Astrocyte of the cerebellum (primary cell): ENCODE results near the gene L1TD1.
"Not testable (repeated sequence)": the region's sequence is repeated elsewhere in the genome, so short reads cannot be mapped to it uniquely, and the experiment has no call there.

ENCODE experiments used
- DNase-seq: peaks from one replicate; pipeline ENCODE4 v3.0.0-alpha.2; 2011; ENCODE audit warnings: low read depth
- H3K4me3 ChIP-seq: 2 replicates; pipeline ENCODE4 v1.5.1; 2011; ENCODE audit warnings: mild to moderate bottlenecking, low read depth, low read length, moderate library complexity
- in situ Hi-C: cut with HindIII; loops from 2 replicates; pipeline ENCODE4 v1.10.0; 2017; ENCODE audit warnings: low sequenced_read_pairs
- TF ChIP-seq, protein P1 (sequence below): IDR thresholded peaks from 2 replicates; pipeline ENCODE4 v1.5.1; 2012; ENCODE audit warnings: low read length, low read depth, moderate library complexity, mild to moderate bottlenecking; ENCODE audit errors: missing control alignments

L1TD1 gene

DNA sequence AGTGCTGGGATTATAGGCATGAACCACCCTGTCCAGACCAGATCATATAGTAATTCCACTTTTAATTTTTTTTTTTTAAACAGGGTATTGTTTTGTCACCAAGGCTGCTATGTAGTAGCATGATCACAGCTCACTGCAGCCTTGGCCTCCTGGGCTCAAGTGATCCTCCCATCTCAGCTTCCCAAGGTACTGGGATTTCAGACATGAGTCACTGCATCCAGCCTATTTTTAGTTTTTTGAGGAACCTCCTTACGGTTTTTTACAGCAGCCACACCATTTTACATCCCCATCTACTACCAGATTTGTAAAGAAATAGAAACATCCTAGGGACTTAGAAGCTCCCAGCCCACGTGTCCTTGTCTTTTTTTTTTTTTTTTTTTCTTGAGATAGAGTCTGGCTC, 24.0 kb downstream of the L1TD1 start:
- in situ Hi-C loops: no loop called here
- no peak overlapping the region for H3K4me3 ChIP-seq
- no peak for DNase-seq
- TF ChIP-seq, protein P1, sequence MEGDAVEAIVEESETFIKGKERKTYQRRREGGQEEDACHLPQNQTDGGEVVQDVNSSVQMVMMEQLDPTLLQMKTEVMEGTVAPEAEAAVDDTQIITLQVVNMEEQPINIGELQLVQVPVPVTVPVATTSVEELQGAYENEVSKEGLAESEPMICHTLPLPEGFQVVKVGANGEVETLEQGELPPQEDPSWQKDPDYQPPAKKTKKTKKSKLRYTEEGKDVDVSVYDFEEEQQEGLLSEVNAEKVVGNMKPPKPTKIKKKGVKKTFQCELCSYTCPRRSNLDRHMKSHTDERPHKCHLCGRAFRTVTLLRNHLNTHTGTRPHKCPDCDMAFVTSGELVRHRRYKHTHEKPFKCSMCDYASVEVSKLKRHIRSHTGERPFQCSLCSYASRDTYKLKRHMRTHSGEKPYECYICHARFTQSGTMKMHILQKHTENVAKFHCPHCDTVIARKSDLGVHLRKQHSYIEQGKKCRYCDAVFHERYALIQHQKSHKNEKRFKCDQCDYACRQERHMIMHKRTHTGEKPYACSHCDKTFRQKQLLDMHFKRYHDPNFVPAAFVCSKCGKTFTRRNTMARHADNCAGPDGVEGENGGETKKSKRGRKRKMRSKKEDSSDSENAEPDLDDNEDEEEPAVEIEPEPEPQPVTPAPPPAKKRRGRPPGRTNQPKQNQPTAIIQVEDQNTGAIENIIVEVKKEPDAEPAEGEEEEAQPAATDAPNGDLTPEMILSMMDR: no peak

DNA sequence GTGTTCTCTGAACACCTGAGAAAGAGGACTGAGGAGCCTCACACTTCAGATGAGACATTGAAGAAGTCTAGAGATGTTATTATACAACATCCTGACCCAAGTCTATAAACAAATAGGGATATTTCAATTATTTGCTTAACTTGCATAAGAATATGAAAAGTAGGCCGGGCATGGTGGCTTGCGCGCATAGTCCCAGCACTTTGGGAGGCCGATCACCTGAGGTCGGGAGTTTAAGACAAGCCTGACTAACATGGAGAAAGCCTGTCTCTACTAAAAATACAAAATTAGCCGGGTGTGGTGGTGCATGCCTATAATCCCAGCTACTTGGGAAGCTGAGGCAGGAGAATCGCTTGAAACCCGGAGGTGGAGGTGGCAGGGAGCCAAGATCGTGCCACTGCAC, 25.8 kb downstream of the L1TD1 start:
- H3K4me3 ChIP-seq, DNase-seq, in situ Hi-C loops: not testable (repeated sequence)

DNA sequence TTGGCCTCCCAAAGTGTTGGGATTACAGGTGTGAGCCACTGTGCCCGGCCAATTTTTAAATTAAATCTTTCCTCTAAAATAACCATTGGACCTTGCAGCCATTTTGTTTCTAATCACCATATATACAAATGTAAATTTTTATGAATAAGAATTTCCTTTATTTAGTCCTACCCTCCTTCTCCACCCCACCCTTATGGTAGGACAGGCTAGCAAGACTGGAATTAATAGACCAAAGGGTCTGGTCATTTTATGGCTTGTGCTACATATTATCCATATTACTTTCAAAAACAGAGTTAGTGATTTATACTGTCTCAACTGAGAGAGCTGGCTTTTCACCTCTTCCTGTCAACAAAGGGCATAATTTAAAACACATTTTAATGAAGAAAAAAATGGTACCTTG, 26.5 kb downstream of the L1TD1 start:
- no peak overlapping the region for H3K4me3 ChIP-seq
- in situ Hi-C loops: no loop called here
- no peak for DNase-seq
- TF ChIP-seq, protein P1: no peak

DNA sequence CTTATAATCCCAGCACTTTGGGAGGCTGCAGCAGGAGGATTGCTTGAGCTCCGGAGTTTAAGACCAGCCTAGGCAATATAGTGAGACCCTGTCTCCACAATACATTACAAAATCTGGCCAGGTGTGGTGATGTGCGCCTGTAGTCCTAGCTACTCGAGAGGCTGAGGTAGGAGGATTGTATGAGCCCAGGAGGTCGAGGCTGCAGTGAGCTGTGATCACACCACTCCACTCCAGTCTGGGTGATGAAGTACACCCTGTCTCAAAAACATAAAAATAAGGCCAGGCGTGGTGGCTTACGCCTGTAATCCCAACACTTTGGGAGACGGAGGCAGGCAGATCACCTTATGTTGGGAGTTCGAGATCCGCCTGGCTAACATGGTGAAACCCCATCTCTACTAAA, 27.7 kb downstream of the L1TD1 start:
- no peak overlapping the region for H3K4me3 ChIP-seq
- in situ Hi-C loops: no loop called here
- TF ChIP-seq, protein P1: no peak
- DNase-seq: no peak

DNA sequence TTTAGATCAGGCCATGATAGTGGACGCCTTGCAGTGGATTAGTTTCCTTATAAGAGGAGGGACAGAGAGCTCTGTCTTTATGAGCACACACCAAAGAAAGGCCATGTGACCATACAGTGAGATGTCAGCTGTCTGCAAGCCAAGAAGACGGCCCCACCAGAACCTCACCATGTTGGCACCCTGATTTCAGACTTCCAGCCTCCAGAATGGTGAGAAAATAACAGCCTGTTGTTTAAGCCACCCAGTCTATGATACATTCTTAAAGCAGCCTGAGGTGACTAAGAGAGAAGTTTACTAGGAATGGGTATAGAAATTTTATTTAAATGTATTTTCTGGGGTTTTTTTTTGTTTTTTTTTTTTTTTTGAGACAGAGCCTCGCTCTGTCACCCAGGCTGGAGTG, 29.5 kb downstream of the L1TD1 start:
- in situ Hi-C loops: no loop called here
- DNase-seq: no peak
- H3K4me3 ChIP-seq: no peak overlapping the region
- TF ChIP-seq, protein P1: no peak

DNA sequence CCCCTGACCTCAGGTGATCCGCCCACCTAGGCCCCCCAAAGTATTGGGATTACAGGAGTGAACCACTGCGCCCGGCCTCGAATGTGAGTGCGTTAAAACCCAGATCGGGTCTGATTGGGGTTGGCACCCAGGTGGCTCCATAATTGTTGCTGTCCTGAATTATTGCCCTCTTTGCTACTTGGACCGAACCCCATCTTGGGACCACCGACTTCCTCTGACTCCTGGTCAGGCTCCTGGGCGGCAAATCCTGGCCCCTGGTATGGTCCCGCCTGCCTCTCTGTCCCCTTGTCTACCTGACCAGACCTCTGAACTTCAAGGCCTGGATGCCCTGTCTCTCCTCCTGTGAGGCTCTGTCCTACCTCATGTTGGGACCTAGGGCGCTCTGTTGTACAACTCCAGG, 32.8 kb downstream of the L1TD1 start:
- in situ Hi-C loops: no loop called here
- no peak overlapping the region for H3K4me3 ChIP-seq
- no peak for DNase-seq
- TF ChIP-seq, protein P1: no peak

DNA sequence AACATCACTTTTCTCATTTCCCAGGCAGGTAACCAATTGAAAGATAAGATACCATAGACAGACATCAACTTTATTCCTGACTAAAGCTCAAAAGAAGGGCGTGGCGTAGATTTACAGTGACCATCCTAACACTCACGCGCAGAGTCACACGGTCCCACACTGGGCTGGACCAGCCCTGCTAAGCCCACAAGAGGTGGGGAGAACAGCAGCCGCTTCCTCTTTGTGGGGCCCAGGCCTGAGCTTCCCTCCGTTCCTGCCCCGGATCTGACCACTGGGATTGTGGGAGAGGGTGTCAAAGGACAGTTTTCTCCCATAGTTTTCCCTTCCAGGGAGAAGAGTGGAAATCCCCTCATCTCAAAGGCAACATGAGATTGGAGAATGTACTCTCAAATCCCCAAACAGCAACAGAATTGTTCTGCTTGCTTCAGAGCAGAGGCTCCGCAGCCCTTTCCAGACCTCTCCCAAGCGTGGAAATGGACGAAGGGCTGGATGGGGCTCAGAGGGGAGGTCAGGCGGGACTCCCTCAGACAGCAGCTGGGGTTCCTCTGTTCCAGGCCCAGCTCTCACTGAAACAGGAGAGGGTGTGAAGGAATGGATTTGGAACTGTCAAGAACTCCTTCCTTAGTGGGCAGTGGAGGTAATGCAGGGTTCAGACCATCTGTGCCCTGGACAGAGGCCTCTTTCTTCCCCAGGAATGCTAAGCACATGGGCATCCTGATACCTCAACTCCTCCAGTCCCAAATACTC, 33.7 kb downstream of the L1TD1 start:
- no peak for DNase-seq
- H3K4me3 ChIP-seq: no peak overlapping the region
- TF ChIP-seq, protein P1: no peak
- in situ Hi-C loops: no loop called here
